Activated T-cell treated with anti-CD3 and anti-CD28 coated beads, Interleukin-2, amount 50 U/mL, for 24 hours (primary cell): ENCODE data around the gene PGM1.

Source experiments
- DNase-seq: peaks from one replicate; pipeline ENCODE4 v3.0.0-alpha.2; 2020
- H3K27ac Mint-ChIP-seq: 2 replicates; pipeline ENCODE4 v1.8.0; 2020; ENCODE audit warnings: mild to moderate bottlenecking, mixed read lengths
- H3K27me3 Mint-ChIP-seq: 2 replicates; pipeline ENCODE4 v1.8.0; 2020; ENCODE audit warnings: mixed read lengths
- H3K36me3 Mint-ChIP-seq: 2 replicates; pipeline ENCODE4 v1.8.0; 2020; ENCODE audit warnings: low read depth, mixed read lengths
- H3K4me1 Mint-ChIP-seq: 2 replicates; pipeline ENCODE4 v1.8.0; 2020; ENCODE audit warnings: low read depth, mixed read lengths
- H3K4me3 Mint-ChIP-seq: 2 replicates; pipeline ENCODE4 v1.8.0; 2020; ENCODE audit warnings: mild to moderate bottlenecking, moderate library complexity, mixed read lengths
- H3K9me3 Mint-ChIP-seq: 2 replicates; pipeline ENCODE4 v1.8.0; 2020; ENCODE audit warnings: mixed read lengths

PGM1 gene

GRCh38 chr1:63632110-63632509 is 38.9 kb downstream of the PGM1 start:
- no peak for DNase-seq
- Mint-ChIP-seq H3K36me3 (peaks cover 83% of the 10 kb centered on the region), H3K4me3 (no peak overlapping the region), H3K9me3 (no peaks in the 10 kb centered on the region), H3K27me3 (no peaks in the 10 kb centered on the region), H3K27ac (no peak overlapping the region), H3K4me1 (peaks cover 4% of the 10 kb centered on the region)

DNA sequence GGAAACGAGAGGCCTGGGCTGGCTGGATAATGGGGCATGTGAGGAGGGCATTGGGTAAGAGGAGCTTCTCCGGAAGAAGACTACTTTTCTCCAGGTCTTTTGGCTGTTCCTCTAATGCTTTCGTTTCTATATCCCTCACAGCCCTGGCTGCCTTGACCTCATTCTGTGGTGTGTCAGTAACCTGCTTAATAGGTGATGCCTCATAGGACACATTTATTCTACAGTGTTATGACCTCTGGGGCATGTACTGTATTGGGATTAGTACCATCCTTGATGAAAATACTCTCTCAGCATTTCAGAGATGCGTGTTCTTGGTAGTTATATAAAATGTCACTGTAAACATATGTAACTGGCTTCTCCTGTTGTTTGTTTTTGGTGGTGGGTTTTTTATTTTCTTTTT is 40.1 kb downstream of the PGM1 start:
- Mint-ChIP-seq H3K4me1 (peaks cover 2% of the 10 kb centered on the region), H3K9me3 (no peaks in the 10 kb centered on the region), H3K27ac (no peak overlapping the region), H3K27me3 (no peaks in the 10 kb centered on the region), H3K36me3 (peaks cover 95% of the 10 kb centered on the region), H3K4me3 (no peak overlapping the region)
- DNase-seq: no peak

DNA sequence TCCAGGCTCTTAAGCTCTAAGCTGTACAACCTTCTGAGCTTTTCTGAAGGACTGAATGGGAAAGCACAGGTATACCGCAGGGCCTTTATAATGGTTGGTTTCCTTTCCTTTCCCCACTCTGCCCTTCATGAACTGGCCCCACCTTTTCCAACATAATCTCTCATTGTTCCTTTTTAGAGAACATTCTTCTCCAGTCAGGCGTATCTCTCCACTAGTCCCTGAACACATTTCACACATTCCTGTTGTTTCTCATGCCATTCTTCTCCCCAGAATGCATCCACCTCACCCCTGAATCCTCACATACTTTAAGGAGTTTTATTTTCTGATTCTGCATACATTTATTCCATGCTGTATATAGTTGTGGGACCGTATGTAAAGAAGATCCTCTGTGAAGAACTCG is 41.3 kb downstream of the PGM1 start:
- H3K27me3 Mint-ChIP-seq: no peaks in the 10 kb centered on the region

GRCh38 chr1:63635681-63636080 is 42.5 kb downstream of the PGM1 start:
- H3K4me3 Mint-ChIP-seq: no peak overlapping the region
- peaks cover 96% of the 10 kb centered on the region for H3K36me3 Mint-ChIP-seq
- H3K9me3 Mint-ChIP-seq: no peaks in the 10 kb centered on the region
- no peaks in the 10 kb centered on the region for H3K27me3 Mint-ChIP-seq
- no peak overlapping the region for H3K27ac Mint-ChIP-seq
- DNase-seq: no peak
- H3K4me1 Mint-ChIP-seq: no peaks in the 10 kb centered on the region

More for the DNA sequence above, 41.3 kb downstream of the PGM1 start:
- no peak for DNase-seq
- Mint-ChIP-seq H3K27ac (no peak overlapping the region), H3K4me1 (no peaks in the 10 kb centered on the region), H3K4me3 (no peak overlapping the region), H3K9me3 (no peaks in the 10 kb centered on the region), H3K36me3 (peaks cover 97% of the 10 kb centered on the region)

GRCh38 chr1:63636192-63637105 is 43.2 kb downstream of the PGM1 start:
- Mint-ChIP-seq H3K36me3 (peaks cover 95% of the 10 kb centered on the region), H3K4me3 (no peak overlapping the region), H3K4me1 (no peaks in the 10 kb centered on the region), H3K9me3 (no peaks in the 10 kb centered on the region), H3K27me3 (no peaks in the 10 kb centered on the region), H3K27ac (no peak overlapping the region)
- no peak for DNase-seq

- DNase-seq: no peak
- Mint-ChIP-seq H3K27ac (no peak overlapping the region), H3K4me3 (no peak overlapping the region), H3K9me3 (no peaks in the 10 kb centered on the region), H3K36me3 (peaks cover 93% of the 10 kb centered on the region), H3K4me1 (no peaks in the 10 kb centered on the region), H3K27me3 (no peaks in the 10 kb centered on the region)
These were observed 45.3 kb downstream of the PGM1 start for GRCh38 chr1:63638471-63638870.

- H3K36me3 Mint-ChIP-seq: peaks cover 94% of the 10 kb centered on the region
- H3K27me3 Mint-ChIP-seq: no peaks in the 10 kb centered on the region
- H3K4me1 Mint-ChIP-seq: no peaks in the 10 kb centered on the region
- H3K9me3 Mint-ChIP-seq: no peaks in the 10 kb centered on the region
- DNase-seq: no peak
- H3K4me3 Mint-ChIP-seq: no peak overlapping the region
- H3K27ac Mint-ChIP-seq: no peak overlapping the region
These were observed 45.7 kb downstream of the PGM1 start for GRCh38 chr1:63638875-63639274.

GRCh38 chr1:63640633-63641567 is 47.7 kb downstream of the PGM1 start:
- no peaks in the 10 kb centered on the region for H3K4me1 Mint-ChIP-seq
- H3K36me3 Mint-ChIP-seq: peaks cover 87% of the 10 kb centered on the region
- H3K4me3 Mint-ChIP-seq: no peak overlapping the region
- no peak overlapping the region for H3K27ac Mint-ChIP-seq
- no peaks in the 10 kb centered on the region for H3K27me3 Mint-ChIP-seq
- DNase-seq: no peak
- H3K9me3 Mint-ChIP-seq: no peaks in the 10 kb centered on the region

DNA sequence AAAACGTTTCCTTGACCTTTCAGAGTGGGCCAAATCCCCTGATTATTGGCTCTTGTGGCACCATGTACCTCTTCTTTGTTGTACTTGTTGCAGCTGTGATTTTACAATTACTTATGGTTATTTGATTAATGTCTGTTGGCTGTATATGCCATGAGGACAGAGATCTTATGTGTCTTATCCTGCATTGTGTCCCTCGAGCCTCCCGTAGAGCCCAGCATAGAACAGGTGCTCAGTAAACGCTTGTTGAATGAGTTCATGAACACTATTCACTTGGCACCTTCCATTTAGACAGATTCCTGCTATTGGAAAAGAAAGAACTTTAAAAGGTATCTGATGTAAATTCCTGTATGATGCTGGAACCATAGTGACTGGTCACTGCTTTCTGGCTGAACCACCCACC is 48.4 kb downstream of the PGM1 start:
- Mint-ChIP-seq H3K27ac (no peak overlapping the region), H3K36me3 (peaks cover 82% of the 10 kb centered on the region), H3K4me3 (no peak overlapping the region), H3K4me1 (no peaks in the 10 kb centered on the region), H3K9me3 (no peaks in the 10 kb centered on the region), H3K27me3 (no peaks in the 10 kb centered on the region)
- no peak for DNase-seq

GRCh38 chr1:63642901-63643300 is 49.7 kb downstream of the PGM1 start:
- Mint-ChIP-seq H3K27me3 (no peaks in the 10 kb centered on the region), H3K4me1 (no peaks in the 10 kb centered on the region), H3K4me3 (no peak overlapping the region), H3K9me3 (no peaks in the 10 kb centered on the region), H3K36me3 (peaks cover 73% of the 10 kb centered on the region), H3K27ac (no peak overlapping the region)
- no peak for DNase-seq

DNA sequence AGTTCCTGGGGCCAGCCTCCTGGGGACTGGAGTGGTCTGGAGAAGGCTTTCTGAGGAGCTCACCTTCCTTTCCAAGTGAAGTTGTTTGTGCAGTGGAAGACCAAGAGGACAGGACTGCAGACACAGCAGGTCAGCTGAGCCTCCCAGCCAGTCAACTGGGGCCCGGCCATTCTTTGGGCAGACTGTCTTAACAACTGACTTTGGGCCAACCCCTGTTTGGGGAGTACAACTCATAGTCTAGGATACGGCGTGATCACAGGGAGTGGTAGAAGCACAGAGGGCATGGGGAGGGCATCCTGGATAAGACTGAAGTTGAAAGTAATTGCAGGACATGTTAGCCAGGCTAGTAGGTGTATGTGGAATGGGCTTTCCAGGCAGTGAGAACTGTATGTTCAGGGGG is 50.3 kb downstream of the PGM1 start:
- Mint-ChIP-seq H3K27me3 (no peaks in the 10 kb centered on the region), H3K9me3 (no peaks in the 10 kb centered on the region), H3K4me3 (no peak overlapping the region), H3K27ac (peak overlapping the region; percentile 53), H3K36me3 (peaks cover 73% of the 10 kb centered on the region), H3K4me1 (no peaks in the 10 kb centered on the region)
- no peak for DNase-seq

DNA sequence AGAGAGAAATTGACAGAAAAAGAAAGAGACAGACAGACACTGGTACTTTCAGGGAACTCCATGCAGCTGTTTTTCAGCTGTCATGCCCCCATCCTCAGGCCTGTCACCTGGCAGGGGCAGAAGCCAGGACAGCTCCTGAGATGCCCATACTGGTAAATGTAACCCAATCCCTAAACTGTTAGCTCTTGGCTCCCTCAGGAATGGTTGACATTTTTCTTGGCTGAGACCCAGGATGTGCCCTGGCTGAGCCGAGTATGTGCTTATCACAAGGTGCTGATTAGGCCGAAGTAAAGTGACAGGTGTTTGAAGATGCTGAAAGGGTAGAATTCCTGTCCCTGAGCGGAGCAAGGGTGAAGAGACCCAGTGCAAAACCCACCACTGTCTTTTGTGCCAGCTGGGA is 50.7 kb downstream of the PGM1 start:
- no peak for DNase-seq
- Mint-ChIP-seq H3K4me1 (no peaks in the 10 kb centered on the region), H3K4me3 (no peak overlapping the region), H3K9me3 (no peaks in the 10 kb centered on the region), H3K27ac (no peak overlapping the region), H3K36me3 (peaks cover 72% of the 10 kb centered on the region), H3K27me3 (no peaks in the 10 kb centered on the region)

GRCh38 chr1:63645317-63645716 is 52.1 kb downstream of the PGM1 start:
- H3K27ac Mint-ChIP-seq: no peak overlapping the region
- peaks cover 69% of the 10 kb centered on the region for H3K36me3 Mint-ChIP-seq
- H3K27me3 Mint-ChIP-seq: no peaks in the 10 kb centered on the region
- no peak overlapping the region for H3K4me3 Mint-ChIP-seq
- no peak for DNase-seq
- no peaks in the 10 kb centered on the region for H3K4me1 Mint-ChIP-seq
- H3K9me3 Mint-ChIP-seq: no peaks in the 10 kb centered on the region

GRCh38 chr1:63648689-63649088 is 55.5 kb downstream of the PGM1 start:
- DNase-seq: no peak
- H3K4me1 Mint-ChIP-seq: peaks cover 27% of the 10 kb centered on the region
- H3K9me3 Mint-ChIP-seq: no peaks in the 10 kb centered on the region
- H3K27ac Mint-ChIP-seq: peak overlapping the region; percentile 37
- H3K27me3 Mint-ChIP-seq: no peaks in the 10 kb centered on the region
- peaks cover 69% of the 10 kb centered on the region for H3K36me3 Mint-ChIP-seq
- H3K4me3 Mint-ChIP-seq: no peak overlapping the region
